ENCODE results near the gene LCE1E.

- TF ChIP-seq CTCF (IDR thresholded peaks at IDR 0.05; ENCODE audit: low read length) (no peak), EZH2phosphoT487 (IDR thresholded peaks at IDR 0.05; ENCODE audit: low read length) (no peak), EZH2 (optimal IDR thresholded peaks at IDR 0.05; ENCODE audit: low read depth, low read length) (no peak)
These were observed 28.3 kb upstream of the LCE1E start, which contains the start of gene KPRP for GRCh38 chr1:152757747-152758146.

Measured in MM.1S (cell line).